ENCODE data around the gene CD200R1. TPM values are rescaled to one million over a fixed set of nuclear protein-coding genes. Genes with fewer than 3 reads are reported as not detected.

CD200R1 gene
- total and polyA plus RNA-seq, 2 of the 13 experiments (the other 11 are each of a cell fraction or from before 2014, with no cell fraction given): 0.04 TPM; not detected in 1

- FAIRE-seq (no peak), ATAC-seq (no peak), DNase-seq (ENCODE audit: low spot score) (no peak)
- WGBS (ENCODE audit: low lambda C conversion rate): 0% methylated on average over 3 of the region's 3 CpGs
- H3K27me3 ChIP-seq (ENCODE audit: control insufficient read depth in 1 of 2, insufficient read depth in 2 of 2, low read length in 2 of 2): no peaks in the 10 kb centered on the region; a peak in 1 of 5 replicates
- H3K9me3 ChIP-seq (ENCODE audit: low read length): no peaks in the 10 kb centered on the region
- ChIA-PET CTCF (ENCODE audit: low intra/inter-chr PET ratio, low total read pairs) (no interaction called here), POLR2A (no interaction called here)
- no peaks in the 10 kb centered on the region for H3K36me3 ChIP-seq (replicated peaks in 1 of 2; ENCODE audit: control insufficient read depth in 1 of 2, insufficient read depth in 2 of 2, low read length in 2 of 2)
- no TSS peak for BruUV-seq (replicated peaks)
- no peak overlapping the region for H3K4me3 ChIP-seq (replicated peaks in 1 of 3; ENCODE audit: insufficient read depth in 1 of 3, low read depth in 2 of 3, low read length in 3 of 3)
- no peak overlapping the region for H3K9ac ChIP-seq (ENCODE audit: insufficient read depth, low read depth, low read length)
- intact Hi-C loops (cut with micrococcal nuclease; ENCODE audit: unreplicated experiment): no loop called here
- no peak overlapping the region for H3K4me2 ChIP-seq (ENCODE audit: low read depth, low read length)
- no peaks in the 10 kb centered on the region for H3K79me2 ChIP-seq (ENCODE audit: insufficient read depth, low read length)
- no peak overlapping the region for H3K27ac ChIP-seq (ENCODE audit: extremely low read length, insufficient read depth, low read length)
- no peaks in the 10 kb centered on the region for H3K4me1 ChIP-seq (ENCODE audit: insufficient read depth, low read length)
- in situ Hi-C loops (cut with HindIII; ENCODE audit: extremely low pct_ligation_motif_present, low pct_unique_long_range_greater_than_20kb): no loop called here
- H2AFZ ChIP-seq (ENCODE audit: low read length): no peak overlapping the region
- no peaks in the 10 kb centered on the region for H4K20me1 ChIP-seq (ENCODE audit: insufficient read depth, low read length)
- no peak for TF ChIP-seq ETV6 (CRISPR knock-in tag; conservative IDR thresholded peaks at IDR 0.05)
- TF ChIP-seq ZNF781 (CRISPR knock-in tag; IDR thresholded peaks at IDR 0.05; ENCODE audit: borderline replicate concordance, not compliant biosample characterization): no peak
- no peak for TF ChIP-seq ZNF792 (CRISPR knock-in tag; IDR thresholded peaks at IDR 0.05)
- TF ChIP-seq ARHGAP35 (CRISPR knock-in tag; IDR thresholded peaks at IDR 0.05; ENCODE audit: borderline replicate concordance): no peak
- no peak for TF ChIP-seq TBX2 (CRISPR knock-in tag; IDR thresholded peaks at IDR 0.05; ENCODE audit: borderline replicate concordance)
- no peak for TF ChIP-seq ATF5 (CRISPR knock-in tag; IDR thresholded peaks at IDR 0.05; ENCODE audit: low read depth)
- no peak for TF ChIP-seq ZNF557 (CRISPR knock-in tag; IDR thresholded peaks at IDR 0.05)
- no peak for TF ChIP-seq ZBTB42 (CRISPR knock-in tag; IDR thresholded peaks at IDR 0.05)
- no peak for TF ChIP-seq ELF1 (CRISPR knock-in tag; IDR thresholded peaks at IDR 0.05)
- no peak for TF ChIP-seq RXRB (CRISPR knock-in tag; IDR thresholded peaks at IDR 0.05; ENCODE audit: borderline replicate concordance)
- TF ChIP-seq, protein P1, sequence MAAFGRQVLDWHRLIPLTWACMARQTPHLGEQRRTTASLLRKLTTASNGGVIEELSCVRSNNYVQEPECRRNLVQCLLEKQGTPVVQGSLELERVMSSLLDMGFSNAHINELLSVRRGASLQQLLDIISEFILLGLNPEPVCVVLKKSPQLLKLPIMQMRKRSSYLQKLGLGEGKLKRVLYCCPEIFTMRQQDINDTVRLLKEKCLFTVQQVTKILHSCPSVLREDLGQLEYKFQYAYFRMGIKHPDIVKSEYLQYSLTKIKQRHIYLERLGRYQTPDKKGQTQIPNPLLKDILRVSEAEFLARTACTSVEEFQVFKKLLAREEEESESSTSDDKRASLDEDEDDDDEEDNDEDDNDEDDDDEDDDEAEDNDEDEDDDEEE (CRISPR knock-in tag; IDR thresholded peaks at IDR 0.05): no peak
- TF ChIP-seq, protein P2, sequence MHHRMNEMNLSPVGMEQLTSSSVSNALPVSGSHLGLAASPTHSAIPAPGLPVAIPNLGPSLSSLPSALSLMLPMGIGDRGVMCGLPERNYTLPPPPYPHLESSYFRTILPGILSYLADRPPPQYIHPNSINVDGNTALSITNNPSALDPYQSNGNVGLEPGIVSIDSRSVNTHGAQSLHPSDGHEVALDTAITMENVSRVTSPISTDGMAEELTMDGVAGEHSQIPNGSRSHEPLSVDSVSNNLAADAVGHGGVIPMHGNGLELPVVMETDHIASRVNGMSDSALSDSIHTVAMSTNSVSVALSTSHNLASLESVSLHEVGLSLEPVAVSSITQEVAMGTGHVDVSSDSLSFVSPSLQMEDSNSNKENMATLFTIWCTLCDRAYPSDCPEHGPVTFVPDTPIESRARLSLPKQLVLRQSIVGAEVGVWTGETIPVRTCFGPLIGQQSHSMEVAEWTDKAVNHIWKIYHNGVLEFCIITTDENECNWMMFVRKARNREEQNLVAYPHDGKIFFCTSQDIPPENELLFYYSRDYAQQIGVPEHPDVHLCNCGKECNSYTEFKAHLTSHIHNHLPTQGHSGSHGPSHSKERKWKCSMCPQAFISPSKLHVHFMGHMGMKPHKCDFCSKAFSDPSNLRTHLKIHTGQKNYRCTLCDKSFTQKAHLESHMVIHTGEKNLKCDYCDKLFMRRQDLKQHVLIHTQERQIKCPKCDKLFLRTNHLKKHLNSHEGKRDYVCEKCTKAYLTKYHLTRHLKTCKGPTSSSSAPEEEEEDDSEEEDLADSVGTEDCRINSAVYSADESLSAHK (CRISPR knock-in tag; IDR thresholded peaks at IDR 0.05; ENCODE audit: borderline replicate concordance): no peak
- TF ChIP-seq GTF2F1 (IDR thresholded peaks at IDR 0.05; ENCODE audit: low read length): no peak
- TF ChIP-seq, protein P3, sequence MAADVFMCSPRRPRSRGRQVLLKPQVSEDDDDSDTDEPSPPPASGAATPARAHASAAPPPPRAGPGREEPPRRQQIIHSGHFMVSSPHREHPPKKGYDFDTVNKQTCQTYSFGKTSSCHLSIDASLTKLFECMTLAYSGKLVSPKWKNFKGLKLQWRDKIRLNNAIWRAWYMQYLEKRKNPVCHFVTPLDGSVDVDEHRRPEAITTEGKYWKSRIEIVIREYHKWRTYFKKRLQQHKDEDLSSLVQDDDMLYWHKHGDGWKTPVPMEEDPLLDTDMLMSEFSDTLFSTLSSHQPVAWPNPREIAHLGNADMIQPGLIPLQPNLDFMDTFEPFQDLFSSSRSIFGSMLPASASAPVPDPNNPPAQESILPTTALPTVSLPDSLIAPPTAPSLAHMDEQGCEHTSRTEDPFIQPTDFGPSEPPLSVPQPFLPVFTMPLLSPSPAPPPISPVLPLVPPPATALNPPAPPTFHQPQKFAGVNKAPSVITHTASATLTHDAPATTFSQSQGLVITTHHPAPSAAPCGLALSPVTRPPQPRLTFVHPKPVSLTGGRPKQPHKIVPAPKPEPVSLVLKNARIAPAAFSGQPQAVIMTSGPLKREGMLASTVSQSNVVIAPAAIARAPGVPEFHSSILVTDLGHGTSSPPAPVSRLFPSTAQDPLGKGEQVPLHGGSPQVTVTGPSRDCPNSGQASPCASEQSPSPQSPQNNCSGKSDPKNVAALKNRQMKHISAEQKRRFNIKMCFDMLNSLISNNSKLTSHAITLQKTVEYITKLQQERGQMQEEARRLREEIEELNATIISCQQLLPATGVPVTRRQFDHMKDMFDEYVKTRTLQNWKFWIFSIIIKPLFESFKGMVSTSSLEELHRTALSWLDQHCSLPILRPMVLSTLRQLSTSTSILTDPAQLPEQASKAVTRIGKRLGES (CRISPR knock-in tag; IDR thresholded peaks at IDR 0.05; ENCODE audit: borderline replicate concordance): no peak
- no peak for TF ChIP-seq TFDP1 (CRISPR knock-in tag; IDR thresholded peaks at IDR 0.05; ENCODE audit: borderline replicate concordance)
Observed at GRCh38 chr3:112889357-112889756, 85.5 kb downstream of the CD200R1 start.

Data from HepG2 (cell line).